C4-2B (cell line): Measurements from ENCODE around the gene PTPRR.

ENCODE experiments used
- H3K27ac ChIP-seq: fragments of 450-650 bp; 2 replicates; pipeline ENCODE4 v1.5.1; 2017
- CTCF ChIP-seq: fragments of 450-650 bp; conservative IDR thresholded peaks from 2 replicates; pipeline ENCODE4 v1.5.1; 2017; ENCODE audit warnings: mild to moderate bottlenecking
- ZFX ChIP-seq: fragments of 450-650 bp; IDR thresholded peaks from 2 replicates; pipeline ENCODE4 v1.6.1; 2017

PTPRR gene

GRCh38 chr12:70759161-70759918 lies 161.2 kb downstream of the PTPRR start:
- no peak overlapping the region for H3K27ac ChIP-seq
- no peak for TF ChIP-seq CTCF
- TF ChIP-seq ZFX: no peak

- no peak overlapping the region for H3K27ac ChIP-seq
- no peak for TF ChIP-seq ZFX
- no peak for TF ChIP-seq CTCF
These were observed 162.1 kb downstream of the PTPRR start for GRCh38 chr12:70758494-70758845.

GRCh38 chr12:70757830-70758493 lies 162.6 kb downstream of the PTPRR start:
- TF ChIP-seq CTCF (no peak), ZFX (no peak)
- H3K27ac ChIP-seq: no peak overlapping the region

GRCh38 chr12:70756791-70757190 lies 163.7 kb downstream of the PTPRR start:
- H3K27ac ChIP-seq: no peak overlapping the region
- TF ChIP-seq ZFX (no peak), CTCF (no peak)

- TF ChIP-seq CTCF (no peak), ZFX (no peak)
- H3K27ac ChIP-seq: no peak overlapping the region
These were observed 164.4 kb downstream of the PTPRR start for GRCh38 chr12:70756118-70756517.

GRCh38 chr12:70754330-70754741 lies 166.2 kb downstream of the PTPRR start:
- no peak overlapping the region for H3K27ac ChIP-seq
- TF ChIP-seq ZFX: no peak
- no peak for TF ChIP-seq CTCF

GRCh38 chr12:70752327-70752726 lies 168.2 kb downstream of the PTPRR start:
- no peak overlapping the region for H3K27ac ChIP-seq
- no peak for TF ChIP-seq CTCF
- no peak for TF ChIP-seq ZFX
